NB4 (cell line): ENCODE data around the gene TAS2R40.
"Not testable (repeated sequence)": the region's sequence is repeated elsewhere in the genome, so short reads cannot be mapped to it uniquely, and the experiment has no call there.

Experiments
- DNase-seq: peaks from one replicate; pipeline ENCODE4 v3.0.0; 2010; ENCODE audit warnings: low read depth
- H3K4me3 ChIP-seq: one replicate; pipeline ENCODE4 v1.5.1; 2011; ENCODE audit warnings: mild to moderate bottlenecking, low read depth, low read length, moderate library complexity
- CTCF ChIP-seq: IDR thresholded peaks from one replicate; pipeline ENCODE4 v1.5.1; 2012; ENCODE audit warnings: low read depth, low read length
- MAX ChIP-seq: IDR thresholded peaks from 2 replicates; pipeline ENCODE4 v1.6.1; 2011; ENCODE audit warnings: low read depth, low read length
- MYC ChIP-seq: IDR thresholded peaks from 2 replicates; pipeline ENCODE4 v1.6.1; 2011; ENCODE audit warnings: low read depth, low read length
- POLR2A ChIP-seq: IDR thresholded peaks from 2 replicates; pipeline ENCODE4 v1.6.1; 2011; ENCODE audit warnings: mild to moderate bottlenecking; ENCODE audit not compliant: insufficient read length; ENCODE audit errors: extremely low read depth

TAS2R40 gene

GRCh38 chr7:143259765-143260164 lies 37.9 kb downstream of the TAS2R40 start:
- no peak for TF ChIP-seq CTCF
- TF ChIP-seq MYC = no peak
- no peak for TF ChIP-seq MAX
- no peak for TF ChIP-seq POLR2A
- DNase-seq = no peak
- no peak overlapping the region for H3K4me3 ChIP-seq

DNA sequence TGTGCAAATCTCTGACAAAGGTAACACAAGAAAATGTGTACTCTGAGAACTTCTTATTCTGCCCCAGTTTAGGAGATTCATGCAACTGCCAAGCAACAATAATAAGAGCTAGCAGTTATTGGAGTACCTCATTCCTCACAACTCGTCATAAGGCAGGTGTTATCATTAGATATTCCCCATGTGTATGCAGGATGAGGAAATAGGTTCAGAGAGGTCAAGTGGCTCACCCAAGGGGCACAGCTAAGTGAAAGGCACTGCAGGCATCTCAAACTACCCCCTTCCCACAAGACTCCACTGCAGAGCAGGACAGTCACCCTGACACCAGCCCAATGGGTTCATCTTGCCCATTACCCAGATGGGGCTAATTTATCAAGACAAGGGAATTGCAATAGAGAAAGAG lies 40.1 kb downstream of the TAS2R40 start:
- no peak for DNase-seq
- no peak for TF ChIP-seq POLR2A
- no peak for TF ChIP-seq MAX
- TF ChIP-seq CTCF = no peak
- TF ChIP-seq MYC = no peak
- no peak overlapping the region for H3K4me3 ChIP-seq

DNA sequence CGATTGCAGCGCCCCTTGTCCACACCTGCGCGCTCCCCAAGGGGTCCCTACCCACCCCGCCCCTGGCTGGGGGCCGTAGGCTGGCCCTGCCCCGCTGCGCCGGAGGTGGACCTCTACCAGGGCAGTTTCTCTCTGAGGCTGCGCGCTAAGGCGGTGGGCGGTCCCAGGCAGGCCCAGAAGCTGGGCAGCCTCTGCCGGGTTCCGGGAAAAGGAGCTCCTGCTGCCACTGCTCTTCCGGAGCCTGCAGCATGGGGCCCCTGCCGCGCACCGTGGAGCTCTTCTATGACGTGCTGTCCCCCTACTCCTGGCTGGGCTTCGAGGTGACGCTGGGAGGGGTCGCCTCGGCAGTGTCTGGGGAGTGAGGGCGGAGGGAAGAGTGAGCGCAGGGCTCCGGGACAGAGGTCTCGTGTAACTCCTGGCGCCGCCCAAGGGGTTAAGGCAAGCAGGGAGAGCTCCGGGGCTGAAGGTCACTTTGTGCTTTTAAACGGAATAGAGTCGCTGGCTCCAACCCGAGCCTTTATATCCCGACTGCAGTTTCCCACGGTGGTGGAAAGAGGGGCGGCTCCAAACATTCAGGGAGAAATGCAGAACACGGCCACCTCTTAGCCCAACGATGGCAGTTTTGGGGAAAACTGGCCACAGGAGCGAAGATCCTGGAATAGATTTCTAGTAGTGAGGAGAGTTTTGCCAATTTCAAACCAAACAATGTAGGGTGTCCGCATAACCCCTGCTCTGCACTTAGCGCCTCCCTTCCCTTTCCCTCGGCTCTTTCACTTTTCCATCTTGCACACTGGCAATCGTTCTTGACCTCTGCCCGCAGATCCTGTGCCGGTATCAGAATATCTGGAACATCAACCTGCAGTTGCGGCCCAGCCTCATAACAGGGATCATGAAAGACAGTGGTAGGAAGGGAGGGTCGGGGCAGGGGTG lies 41.7 kb downstream of the TAS2R40 start, which contains the start of gene GSTK1:
GSTK1 (plus strand) TSS at position 176 of the 930 bp plus-strand sequence; CDS start at position 249, 73 bp downstream.
- DNase-seq = peak; percentile 91
- peak; percentile 94 for TF ChIP-seq POLR2A
- no peak for TF ChIP-seq CTCF
- TF ChIP-seq MAX = peak; percentile 74
- peak; percentile 81 for TF ChIP-seq MYC
- H3K4me3 ChIP-seq = peak within 1 kb of the TSS; percentile 78

DNA sequence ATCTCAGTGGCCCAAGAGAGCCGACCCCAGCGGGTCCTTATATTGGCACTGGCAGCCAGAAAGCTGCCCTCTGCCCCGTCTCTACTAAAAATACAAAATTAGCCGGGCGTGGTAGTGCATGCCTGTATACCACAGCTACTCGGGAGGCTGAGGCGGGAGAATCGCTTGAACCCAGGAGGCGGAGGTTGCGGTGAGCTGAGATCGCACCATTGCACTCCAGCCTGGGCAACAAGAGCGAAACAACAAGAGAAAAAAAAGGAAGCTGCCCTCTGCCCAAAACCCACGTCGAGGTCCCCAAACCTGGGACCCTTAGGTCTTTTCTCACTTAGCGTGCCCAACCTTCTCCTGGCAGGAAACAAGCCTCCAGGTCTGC lies 42.3 kb downstream of the TAS2R40 start:
- H3K4me3 ChIP-seq = peak overlapping the region; percentile 78

DNA sequence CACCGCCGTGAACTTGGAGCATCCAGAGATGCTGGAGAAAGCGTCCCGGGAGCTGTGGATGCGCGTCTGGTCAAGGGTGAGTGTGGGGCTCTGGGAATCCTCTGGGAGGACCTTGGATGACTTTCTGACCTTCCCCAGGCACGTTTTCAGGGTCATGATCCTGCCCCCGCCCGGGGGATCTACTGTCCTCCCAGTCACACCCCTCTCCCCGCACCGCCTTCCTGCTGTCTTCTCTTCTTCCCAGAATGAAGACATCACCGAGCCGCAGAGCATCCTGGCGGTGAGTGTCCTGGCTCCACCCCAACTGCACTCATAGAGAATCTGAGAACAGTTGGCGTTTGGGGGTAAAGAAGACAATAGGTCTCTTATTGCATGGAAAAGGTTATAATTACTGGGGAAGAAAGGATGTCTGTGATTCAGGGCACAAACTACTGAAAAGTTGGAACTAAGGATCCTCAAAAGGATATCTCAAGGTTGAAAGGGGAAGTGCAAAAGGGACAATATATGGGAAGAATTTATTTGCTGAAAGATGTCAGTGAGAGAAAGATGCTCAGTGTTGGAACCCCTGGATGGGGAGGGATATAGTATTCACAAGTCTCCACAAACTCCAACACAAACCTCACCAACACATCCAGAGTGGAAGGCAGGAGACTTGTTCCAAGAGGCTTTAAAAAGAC lies 43.3 kb downstream of the TAS2R40 start:
- H3K4me3 ChIP-seq = no peak overlapping the region
- no peak for DNase-seq
- TF ChIP-seq MYC = no peak
- TF ChIP-seq CTCF = no peak

More for the DNA sequence above, 42.3 kb downstream of the TAS2R40 start:
- DNase-seq = not testable (repeated sequence)

DNA sequence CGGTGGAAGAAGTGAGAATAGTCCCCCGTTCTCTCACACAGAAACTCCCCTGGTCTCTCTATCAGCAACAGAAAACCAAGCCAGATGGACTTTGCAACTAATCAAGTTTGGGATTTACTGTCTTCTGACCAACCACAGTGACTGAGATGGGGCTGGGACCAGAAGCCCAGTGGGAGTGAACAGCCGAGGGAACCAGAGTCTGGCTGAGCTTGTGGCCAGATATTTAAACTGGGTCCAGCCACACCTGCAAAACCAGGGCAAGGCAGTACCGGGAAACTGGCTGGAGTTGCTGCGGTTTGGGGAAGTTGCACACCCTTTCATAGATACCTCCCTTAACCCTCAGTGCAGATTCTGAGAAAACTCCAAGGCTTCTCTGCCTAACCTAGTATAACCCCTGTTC lies 47.4 kb downstream of the TAS2R40 start:
- TF ChIP-seq MYC (no peak), POLR2A (no peak), MAX (no peak), CTCF (no peak)
- no peak for DNase-seq

More for the DNA sequence above, 47.4 kb downstream of the TAS2R40 start:
- H3K4me3 ChIP-seq = no peak overlapping the region
